ENCODE measurements around the gene NPW.

NPW gene

DNA sequence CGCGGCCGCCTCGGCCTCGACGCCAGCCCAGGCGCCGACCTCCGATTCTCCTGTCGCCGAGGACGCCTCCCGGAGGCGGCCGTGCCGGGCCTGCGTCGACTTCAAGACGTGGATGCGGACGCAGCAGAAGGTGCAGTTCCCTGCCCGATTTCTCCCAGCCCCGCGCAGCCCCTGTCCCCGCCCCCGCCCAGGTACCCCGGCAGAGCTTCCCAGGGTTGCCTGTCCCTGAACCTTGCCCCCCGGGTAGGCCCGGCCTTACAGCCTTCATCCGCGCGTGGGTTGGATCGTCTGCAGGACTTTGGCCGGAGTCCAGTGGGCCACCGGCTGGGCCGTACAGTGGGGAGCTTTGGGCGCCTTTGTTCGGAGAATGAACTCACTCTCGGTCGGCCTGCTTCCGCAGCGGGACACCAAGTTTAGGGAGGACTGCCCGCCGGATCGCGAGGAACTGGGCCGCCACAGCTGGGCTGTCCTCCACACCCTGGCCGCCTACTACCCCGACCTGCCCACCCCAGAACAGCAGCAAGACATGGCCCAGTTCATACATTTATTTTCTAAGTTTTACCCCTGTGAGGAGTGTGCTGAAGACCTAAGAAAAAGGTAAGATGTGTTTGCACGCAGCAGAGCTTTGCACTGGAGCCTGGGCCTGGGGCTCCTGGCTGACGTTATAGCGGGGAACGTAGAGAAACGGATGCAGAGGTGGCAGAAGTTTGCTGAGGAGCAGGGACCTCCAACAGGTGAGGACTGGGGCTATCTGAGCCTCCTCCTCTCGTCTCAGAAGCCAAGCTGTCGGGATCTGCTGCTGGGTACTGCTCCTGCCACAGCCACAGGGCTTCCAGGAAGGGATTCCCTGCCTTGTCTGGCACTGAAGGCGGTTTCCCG lies 35.0 kb upstream of the NPW start:
- peak; percentile 44 for DNase-seq (ENCODE audit: low read depth)

DNA sequence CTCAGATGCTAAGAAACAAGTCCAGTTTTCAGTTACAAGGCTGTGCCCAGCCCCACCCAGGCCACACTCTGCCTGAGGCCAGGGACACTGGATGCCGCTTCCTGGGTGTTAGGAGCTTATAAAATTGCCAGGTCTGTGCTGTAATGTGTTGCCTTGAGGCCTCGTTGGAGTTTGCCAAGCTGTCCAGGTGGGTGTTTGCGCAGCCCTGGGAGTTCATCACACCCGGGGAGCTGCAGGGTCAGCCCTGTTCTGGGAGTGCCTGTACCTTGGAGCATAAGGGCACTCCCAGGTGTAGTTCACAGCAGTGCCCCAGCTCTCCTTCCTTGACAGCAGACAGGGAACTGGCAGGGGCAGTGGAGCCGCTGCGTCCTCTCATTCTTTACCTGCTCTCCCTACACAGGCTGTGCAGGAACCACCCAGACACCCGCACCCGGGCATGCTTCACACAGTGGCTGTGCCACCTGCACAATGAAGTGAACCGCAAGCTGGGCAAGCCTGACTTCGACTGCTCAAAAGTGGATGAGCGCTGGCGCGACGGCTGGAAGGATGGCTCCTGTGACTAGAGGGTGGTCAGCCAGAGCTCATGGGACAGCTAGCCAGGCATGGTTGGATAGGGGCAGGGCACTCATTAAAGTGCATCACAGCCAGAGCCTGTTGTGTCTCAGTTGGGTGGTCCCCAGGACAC lies 34.0 kb upstream of the NPW start:
- DNase-seq (ENCODE audit: low read depth) = no peak

DNA sequence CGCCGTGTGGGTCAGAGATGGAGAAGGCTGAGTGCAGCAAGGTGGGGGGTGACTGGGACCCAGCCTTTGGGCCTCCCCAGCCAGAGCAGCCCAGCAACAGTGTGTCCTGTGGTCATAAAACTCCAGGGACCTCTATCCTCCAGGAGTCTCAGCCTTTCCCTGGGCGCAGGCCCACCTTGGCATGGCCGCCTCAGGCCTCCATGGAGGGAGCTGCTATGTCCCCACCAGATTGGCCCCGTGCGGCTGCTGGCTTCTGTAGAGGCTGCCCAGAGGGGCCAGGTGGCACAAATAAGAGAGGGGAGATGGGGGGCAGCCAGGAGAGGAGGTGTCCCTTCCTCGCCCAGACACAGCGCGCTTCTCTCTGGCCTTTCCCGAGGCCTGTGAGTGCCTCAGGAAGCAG lies 32.4 kb upstream of the NPW start:
- no peak for DNase-seq (ENCODE audit: low read depth)

DNA sequence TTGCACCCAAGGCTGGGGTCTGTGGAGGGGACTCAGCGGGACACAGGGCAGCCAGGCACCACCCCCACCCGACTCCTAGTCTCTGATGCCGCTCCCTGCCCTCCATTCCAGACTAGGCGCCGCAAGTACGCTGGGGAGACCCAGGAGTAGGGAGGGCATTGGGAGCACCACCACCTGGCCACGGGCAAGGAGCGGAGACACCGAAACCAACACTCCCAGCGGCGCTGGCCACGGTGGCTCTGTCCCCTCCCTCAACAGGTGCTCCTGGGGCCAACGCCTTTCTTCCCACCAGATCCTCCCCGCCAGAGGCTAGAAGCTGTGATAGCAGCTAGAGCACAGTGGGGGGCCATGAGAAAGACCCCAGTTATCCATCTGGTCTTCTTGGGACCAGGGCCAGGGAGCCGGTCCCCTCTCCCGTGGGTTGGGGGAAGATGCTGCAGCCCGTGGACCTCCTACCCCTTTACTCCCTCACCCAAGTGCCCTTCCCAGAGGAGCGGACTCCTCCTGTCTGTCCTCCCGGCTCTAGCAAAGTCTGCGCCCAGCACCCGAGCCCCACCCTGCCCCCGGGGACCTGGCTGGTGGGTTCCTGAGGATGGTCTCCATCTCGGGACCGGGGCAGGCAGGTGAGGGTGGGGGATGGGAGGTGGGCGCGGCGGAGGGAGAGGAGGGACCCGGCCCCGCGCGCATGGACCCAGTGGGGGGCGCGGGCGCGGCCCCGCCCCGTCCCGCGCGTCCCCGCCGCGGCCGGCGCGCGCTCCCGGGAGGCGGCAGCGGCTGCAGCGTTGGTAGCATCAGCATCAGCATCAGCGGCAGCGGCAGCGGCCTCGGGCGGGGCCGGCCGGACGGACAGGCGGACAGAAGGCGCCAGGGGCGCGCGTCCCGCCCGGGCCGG lies 30.1 kb upstream of the NPW start, which contains the start of gene SYNGR3:
Gene SYNGR3, plus strand, starts transcription at position 762 of the 892 bp plus-strand sequence. CDS start 133 bp downstream, outside the sequence.
- DNase-seq (ENCODE audit: low read depth) = peak; percentile 58

DNA sequence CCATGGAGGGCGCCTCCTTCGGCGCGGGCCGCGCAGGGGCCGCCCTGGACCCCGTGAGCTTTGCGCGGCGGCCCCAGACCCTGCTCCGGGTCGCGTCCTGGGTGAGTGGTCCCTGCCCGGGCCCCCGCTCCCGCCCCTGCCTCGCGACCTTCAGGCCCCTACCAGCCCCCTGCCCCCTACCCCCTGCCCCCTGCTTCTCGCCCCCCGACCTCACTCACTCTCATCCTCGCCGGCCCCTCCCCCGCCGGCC lies 29.6 kb upstream of the NPW start:
- no peak for DNase-seq (ENCODE audit: low read depth)

- no peak for DNase-seq (ENCODE audit: low read depth)
Measured at GRCh38 chr16:1990351-1991134, 29.0 kb upstream of the NPW start.

DNA sequence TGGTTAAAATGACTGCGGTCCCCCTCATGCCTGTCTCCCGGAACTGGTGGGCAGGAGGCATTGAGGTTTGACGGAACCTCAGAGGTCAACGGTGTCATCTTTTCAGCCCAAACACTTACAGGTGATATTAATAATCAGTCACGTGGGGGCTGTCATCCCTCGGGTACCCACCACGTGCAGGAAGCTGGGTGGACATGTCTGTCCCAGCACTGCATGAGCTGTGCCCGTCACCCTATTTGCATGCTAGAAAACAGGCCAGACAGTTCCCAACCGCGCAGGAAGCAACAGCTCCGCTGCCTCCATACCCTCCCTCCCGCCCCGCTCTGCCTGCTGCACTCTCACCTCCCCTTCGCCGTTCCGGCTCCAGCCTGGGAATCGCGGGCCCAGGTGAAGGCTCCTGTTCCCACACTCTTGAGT lies 28.4 kb upstream of the NPW start:
- no peak for DNase-seq (ENCODE audit: low read depth)

DNA sequence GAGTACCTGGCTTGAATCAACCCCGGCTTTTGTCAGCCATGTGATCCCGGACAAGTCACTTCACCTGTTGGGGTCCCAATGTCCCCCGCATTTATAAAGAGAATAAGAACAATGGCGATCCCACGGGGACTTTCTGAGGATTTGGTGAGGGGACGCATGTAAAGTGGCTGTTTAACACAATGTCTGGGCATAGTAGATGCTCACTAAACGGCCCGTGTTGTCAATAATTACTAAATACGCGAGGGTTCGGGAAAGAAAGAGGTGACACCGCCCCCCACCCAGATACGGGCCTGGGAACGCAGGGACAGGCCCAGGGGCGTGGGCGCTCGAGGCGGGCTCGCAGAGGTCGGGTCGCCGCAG lies 28.0 kb upstream of the NPW start:
- no peak for DNase-seq (ENCODE audit: low read depth)

- DNase-seq (ENCODE audit: low read depth) = peak; percentile 78
Measured at GRCh38 chr16:1991948-1992703, 27.5 kb upstream of the NPW start.

- no peak for DNase-seq (ENCODE audit: low read depth)
Measured at GRCh38 chr16:1992704-1993317, 26.8 kb upstream of the NPW start.

GRCh38 chr16:1993731-1994131 lies 25.9 kb upstream of the NPW start:
- DNase-seq (ENCODE audit: low read depth) = no peak

DNA sequence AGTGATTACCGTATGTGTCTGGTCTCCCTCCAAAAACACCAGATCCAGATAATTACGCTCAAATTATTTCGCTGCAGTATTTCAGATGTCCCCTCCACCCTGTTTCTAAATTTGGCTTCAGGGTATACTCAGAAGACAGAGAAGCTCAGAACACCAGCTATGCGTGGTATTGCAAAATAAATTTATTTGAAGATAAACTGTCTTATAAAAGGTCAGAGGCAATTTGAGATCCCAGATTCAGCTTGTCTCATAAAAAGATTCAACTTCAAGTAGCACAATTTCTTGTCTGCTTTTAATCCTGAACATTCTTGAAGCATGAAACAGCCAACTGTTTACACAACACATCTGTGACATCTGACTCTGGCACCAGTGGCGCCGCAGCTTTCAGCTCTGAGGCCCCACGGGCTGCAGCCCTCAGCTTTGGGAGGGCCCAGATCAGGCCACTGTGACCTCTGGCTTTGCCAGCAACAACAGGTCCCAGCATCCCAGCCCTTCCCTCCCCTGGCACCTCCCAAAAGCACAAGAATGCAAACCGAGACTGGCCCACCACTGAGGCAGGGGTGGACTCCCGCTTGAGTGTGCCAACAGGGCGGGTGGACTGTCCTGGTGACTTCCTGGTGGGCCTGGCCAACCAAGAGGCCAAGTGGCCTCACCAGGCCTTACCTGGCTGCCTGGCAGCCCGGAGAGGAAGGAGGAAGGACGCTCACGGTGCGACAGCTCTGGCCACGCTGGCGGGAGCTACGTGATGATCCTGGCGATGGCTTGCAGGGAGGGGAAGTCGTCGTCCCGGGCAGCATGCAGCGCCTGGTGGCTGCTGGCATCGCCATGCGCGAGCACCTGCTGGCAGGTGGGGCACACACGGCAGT lies 21.9 kb upstream of the NPW start:
- DNase-seq (ENCODE audit: low read depth) = no peak

GRCh38 chr16:1998360-1998835 lies 21.2 kb upstream of the NPW start:
- no peak for DNase-seq (ENCODE audit: low read depth)

DNA sequence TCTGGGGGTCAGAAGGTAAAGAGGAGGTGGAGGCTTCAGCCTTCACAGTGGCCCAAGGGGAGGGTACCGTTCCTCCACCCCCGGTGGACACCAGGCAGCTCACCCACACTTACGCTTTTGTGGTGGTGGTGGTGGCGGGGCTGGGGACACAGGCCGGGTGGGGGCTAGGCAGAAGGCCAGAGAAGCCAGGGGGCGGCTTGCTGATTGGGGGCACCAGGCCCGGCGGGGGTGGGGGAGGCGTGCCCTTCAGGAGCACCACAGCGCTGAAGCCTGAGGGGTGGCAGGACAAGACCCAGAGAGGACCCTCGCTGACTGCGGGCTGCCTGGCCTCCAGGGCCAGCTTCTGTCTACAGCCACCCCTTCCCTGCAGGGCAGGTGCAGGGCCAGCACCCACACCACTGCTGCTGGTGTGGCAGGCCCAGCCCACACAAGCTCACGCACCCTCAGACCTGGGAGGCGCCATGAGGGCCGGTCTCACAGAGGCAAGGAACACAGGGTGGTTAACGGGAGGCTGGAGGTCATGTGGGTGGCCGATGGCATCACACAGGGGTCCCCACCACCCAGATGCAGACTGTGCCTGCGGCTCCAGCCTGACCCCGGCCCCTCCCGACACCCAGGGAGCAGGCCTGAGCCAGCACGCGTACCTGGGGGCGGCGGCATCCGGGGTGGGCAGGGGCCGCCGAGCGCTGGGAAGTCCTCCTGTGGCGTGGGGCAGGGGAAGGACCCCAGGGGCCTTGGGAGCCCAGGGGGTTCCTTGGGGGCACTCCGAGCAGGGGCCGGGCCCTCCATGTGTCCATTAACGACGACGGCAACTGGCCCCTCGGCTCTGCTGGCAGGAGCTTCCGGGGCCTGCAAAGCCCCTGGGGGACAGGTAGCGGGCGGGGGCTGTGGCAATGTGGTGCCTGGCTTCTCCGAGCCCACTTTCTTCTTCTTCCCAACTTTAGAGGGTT lies 20.5 kb upstream of the NPW start:
- DNase-seq (ENCODE audit: low read depth) = no peak

- DNase-seq (ENCODE audit: low read depth) = no peak
Measured at GRCh38 chr16:1999866-2000514, 19.6 kb upstream of the NPW start.

GRCh38 chr16:2001035-2001434 lies 18.6 kb upstream of the NPW start:
- no peak for DNase-seq (ENCODE audit: low read depth)

DNA sequence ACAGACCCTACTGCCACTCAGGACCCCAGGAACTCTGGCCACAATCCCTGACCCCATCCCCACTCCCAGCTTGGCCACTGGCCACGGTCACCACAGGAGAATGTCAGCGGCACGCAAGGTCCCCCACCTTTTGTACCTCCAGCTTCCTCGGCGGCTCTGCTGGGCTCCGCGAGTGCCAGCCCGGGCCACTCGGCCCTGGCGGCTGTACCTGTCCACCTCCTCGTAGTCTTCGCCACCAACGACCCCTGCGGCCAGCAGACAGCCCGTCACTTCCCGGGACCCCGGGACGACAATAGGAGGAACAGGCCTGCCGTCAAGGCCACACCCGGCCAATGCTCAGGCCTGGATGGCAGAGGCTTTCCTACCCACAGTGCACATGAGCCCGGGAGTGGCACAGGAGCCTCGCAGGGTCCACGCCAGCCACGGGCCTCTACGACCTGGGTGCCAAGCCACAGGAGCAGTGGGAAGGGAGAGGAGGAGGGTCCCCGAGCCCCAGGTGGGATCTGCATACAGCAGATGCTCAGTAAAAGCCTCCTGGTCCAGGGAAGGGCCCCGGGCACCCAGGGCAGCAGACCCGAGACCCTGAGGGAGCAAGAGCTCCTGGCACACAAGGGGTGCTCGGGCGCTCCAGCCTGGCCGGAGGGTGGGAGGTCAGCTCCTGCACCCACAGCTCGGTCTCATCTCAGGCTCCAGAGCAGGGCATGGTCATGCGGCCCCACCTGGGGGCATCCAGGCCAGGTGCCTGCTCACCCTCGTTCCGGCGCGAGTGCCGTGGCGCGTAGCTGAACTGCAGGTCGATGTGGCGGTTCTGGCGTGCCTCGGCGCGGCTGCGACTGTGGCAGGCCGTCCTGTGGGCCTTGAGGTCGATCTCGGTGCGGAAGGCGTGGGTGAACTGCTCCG lies 17.9 kb upstream of the NPW start:
- DNase-seq (ENCODE audit: low read depth) = no peak
